H1 (cell line): Measurements from ENCODE around the gene ZNF644. TPM values are rescaled to one million over a fixed set of nuclear protein-coding genes. Genes with fewer than 3 reads are reported as not detected.

Experiments
- TAF7 ChIP-seq: optimal IDR thresholded peaks from 2 replicates; pipeline ENCODE3; 2011; ENCODE audit warnings: low read depth, mild to moderate bottlenecking, inconsistent platforms, low read length, moderate library complexity, borderline replicate concordance
- polyA plus RNA-seq, 7 experiments: library from polyadenylated mRNA; depleted of rRNA in 3 of 7; stranded (reverse) in 5 of 7; unstranded in 2 of 7; fragments of >200 nt in 5 of 7; fragments of 200-250 nt in 2 of 7; gene quantifications; 1 replicate in 5 of 7; 2 replicates in 1 of 7; 4 replicates in 1 of 7; pipeline versions ENCODE4 v1.2.1 to v1.2.3, GENCODE V29; 2011 to 2013; ENCODE audit warnings: missing spikeins in 2 of 7, mixed read lengths in 2 of 7
- total RNA-seq: library from RNA; stranded (reverse); fragmentation: NEBNext Ultra II Directional; extraction: Animal tissue kit (Norgen Biotek cat#: 25700); gene quantifications from 2 replicates; pipeline ENCODE4 v1.2.1, GENCODE V29; 2021

Gene ZNF644
- total and polyA plus RNA-seq, 2 of the 8 experiments (the other 6 are each of a cell fraction or from before 2014, with no cell fraction given): 14.5 to 93.5 TPM

DNA sequence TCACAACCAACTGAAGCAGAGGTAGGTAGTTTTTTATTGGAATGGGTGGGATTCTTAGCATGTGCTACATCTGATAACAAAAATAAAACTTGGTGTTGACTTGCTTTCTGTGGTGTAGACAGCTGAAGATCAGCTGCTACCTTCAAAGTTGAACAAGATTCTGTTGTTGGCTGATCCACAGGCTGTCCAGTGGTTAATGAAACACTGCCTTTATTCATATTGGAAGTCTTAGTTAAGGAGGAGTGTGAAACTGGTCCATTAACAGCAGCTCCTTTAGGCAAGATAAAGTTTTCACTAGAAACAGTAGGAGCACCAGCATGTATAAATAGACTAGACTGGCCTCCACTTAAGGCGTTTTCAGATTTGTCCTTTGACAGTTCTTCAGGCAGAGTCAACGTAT lies 81.1 kb downstream of the ZNF644 start (continued):
- TF ChIP-seq TAF7: no peak
